Measurements from ENCODE around the gene UGDH.
"Not testable (repeated sequence)": the region's sequence is repeated elsewhere in the genome, so short reads cannot be mapped to it uniquely, and the experiment has no call there.

The UGDH gene

DNA sequence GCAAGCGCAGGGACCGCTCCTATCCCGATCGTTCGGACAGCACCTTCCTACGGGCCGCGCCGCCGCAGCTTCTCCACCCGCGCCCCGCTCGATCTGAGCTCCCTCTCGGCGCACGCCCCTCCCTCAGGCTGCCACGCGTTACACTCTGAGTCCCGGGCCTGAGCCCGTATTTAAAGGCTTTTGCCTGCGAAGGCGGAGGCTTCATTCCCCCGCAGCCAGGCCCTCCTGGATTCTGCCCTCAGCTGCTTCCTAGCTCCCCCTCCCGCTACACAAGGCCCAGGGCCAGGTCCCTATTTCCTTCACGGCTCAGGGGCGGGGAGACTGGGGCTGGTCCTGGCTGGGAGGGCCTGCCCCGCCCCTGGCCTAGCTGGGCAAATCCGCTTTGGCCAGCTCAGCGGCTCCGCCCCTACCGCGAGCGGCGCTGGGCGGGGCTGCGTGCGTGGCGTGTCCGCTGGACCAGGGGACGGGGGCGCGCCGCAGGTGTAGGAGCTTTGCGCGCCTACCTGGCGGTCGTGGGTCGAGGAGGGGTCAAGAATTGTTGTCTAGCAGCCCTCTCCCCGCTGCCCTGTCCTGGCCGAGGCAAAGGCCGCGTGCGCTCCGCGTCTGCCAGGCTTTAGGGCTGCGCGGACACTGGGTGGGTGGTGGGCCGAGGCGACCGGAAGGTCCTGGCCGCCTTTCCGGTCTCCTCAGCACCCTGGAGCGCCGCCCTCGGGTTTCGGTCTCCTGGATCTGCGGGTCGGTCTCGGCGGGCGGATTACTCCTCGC is at the start of gene UGDH:
TSS of gene UGDH (minus strand) at position 144 of the 765 bp plus-strand sequence. CDS start 5,927 bp downstream, outside the sequence.
- DNase-seq (ENCODE audit: low spot score): peak; percentile 99

DNA sequence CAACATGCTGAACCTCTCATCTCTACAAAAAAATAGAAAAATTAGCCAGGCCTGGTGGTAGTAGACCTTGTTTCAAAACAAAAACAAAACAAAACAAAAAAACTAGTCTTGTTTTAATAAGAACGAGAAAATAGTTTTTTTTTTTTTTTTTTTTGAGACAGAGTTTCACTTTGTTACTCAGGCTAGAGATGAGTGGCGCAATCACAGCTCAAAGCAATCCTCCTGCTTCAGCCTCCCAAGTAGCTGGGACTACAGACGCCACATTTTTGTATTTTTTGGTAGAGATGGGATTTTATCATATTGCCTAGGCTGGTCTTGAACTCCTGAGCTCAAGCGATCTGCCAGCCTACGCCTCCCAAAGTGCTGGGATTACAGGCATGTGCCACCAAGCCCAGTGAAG is 47.7 kb upstream of the UGDH start:
- no peak for DNase-seq (ENCODE audit: low spot score)

DNA sequence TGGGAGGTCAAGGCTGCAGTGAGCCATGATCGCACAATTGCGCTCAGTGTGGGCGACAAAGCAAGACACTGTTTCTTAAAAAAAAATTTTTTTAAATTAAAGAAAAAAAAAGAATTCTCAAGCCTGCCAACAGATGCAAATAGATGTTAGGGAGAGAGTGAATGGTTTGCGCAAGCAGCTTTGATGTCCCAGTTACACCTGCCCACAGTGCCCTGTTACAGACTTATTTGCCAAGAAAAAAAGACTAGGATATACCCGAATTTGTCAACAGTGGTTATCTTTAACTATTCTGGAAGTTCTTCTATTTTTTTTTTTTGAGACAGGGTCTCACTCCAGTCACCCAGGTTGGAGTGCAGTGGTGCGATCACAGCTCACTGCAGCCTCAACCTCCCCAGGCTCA is 44.3 kb upstream of the UGDH start:
- no peak for DNase-seq (ENCODE audit: low spot score)

DNA sequence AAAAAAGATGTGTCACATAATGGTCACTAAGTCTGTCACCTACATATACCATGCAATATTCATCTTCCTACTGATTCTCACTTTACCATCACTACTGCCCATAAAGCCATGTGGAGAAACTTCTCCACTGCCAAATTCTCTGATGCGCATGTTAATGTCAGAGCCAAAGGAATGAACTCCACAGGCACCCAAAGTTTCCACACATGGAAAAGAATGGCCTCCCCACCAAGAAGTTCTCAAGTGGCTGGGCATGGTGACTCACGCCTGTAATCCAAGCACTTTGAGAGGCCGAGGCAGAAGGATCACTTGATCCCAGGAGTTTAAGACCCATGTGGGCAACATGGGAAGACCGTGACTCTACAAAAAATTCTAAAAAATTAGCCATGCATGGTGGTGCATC is 43.8 kb upstream of the UGDH start:
- no peak for DNase-seq (ENCODE audit: low spot score)

DNA sequence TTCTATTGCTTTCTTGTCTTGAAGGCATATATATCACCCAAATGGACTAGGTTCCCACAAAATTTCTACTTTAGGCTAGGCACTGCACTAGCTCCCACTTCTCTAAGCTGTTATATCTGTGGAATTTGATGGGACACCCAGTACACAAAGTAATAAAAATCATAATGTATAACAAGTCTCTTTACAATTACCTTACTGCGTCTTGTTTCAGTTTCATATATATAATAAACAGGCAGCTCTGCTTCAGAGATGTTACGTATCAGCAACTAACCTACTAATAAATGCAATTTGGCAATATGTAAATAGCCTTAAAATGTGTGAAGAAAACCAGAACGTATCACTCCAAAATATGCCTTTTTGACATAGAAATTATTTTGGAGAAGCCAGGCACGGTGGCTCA is 42.0 kb upstream of the UGDH start:
- no peak for DNase-seq (ENCODE audit: low spot score)

DNA sequence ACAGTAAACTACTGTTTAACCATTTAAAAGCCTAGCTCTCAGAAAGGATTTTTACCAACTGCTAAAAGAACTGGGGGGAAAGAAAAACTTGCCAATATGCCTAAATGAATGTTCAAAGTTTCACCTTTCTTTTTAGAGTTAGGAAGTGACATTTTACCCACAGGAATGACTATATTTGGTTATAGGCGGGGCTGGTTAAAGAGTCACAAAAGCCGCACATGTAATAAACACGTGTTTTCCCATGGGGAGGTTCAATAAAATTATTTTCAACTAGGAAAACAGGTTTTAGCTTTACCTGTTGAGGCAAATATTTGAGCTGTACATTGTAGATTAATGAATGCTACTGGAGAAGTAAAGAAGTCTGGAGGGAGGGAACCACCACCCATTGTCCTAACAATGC is 41.6 kb upstream of the UGDH start:
- DNase-seq (ENCODE audit: low spot score): peak; percentile 66

DNA sequence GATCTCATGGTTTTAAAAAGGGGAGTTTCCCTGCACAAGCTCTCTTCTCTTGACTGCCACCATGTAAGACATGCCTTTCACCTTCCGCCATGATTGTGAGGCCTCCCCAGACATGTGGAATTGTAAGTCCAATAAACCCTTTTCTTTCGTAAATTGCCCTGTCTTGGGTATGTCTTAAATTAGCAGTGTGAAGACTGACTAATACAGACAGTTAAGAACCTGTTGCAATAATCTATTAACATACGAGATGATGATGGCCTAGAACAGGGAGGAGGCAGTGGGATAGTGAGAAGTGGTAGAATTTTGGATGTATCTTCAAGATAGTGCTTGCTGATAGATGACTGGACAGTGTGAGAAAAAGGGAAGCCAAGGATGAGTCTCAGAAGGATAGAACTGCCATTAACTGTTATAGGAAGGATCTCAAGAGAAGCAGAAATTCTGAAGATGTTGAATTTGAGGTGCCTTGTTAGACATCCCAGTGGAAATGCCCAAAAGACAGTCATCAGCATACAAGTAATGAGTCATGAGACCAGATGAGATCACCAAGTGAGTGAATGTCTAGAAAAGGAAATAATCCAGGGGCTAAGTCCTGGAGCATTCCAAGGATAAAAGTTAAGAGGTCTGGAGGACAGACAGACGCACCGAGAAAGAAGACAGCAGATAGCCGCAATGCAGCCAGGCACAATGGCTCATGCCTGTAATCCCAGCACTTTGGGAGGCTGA is 38.8 kb upstream of the UGDH start:
- DNase-seq (ENCODE audit: low spot score): no peak

DNA sequence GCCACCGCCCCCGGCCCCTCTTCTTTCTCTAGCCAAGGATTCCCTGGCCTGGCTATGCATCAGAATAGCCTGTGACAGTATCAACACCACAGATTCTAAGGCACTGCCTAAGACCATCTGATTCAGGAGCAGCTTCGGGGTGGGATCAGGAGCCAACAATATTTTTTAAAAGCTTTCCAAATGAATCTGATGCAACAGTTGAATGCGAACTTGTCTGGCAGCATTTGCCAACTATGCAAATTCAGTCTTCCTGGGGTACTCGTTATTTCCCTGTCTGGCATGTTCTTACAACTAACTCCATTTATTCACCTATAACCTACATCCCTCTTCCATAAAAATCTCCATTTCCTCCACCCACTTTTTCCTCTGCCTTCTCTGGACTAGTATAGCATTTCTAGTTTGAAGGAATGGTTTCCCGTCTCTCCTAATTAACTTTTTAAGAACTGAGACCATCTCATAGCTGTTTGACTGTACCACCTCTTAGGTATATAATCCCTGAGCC is 36.2 kb upstream of the UGDH start:
- no peak for DNase-seq (ENCODE audit: low spot score)

DNA sequence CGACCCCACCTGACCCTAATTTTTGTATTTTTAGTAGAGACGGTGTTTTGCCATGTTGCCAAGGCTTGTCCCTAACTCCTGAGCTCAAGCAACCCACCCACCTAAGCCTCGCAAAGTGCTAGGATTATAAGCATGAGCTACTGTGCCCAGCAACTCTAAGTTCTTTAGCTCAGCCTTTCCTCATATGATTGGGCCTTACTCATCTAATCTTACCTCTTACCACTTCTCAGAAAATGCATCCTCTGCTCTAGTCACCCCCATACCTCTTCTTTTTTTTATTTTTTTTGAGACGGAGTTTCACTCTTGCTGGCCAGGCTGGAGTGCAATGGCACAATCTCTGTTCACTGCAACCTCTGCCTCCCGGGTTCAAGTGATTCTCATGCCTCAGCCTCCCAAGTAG is 35.6 kb upstream of the UGDH start:
- no peak for DNase-seq (ENCODE audit: low spot score)

DNA sequence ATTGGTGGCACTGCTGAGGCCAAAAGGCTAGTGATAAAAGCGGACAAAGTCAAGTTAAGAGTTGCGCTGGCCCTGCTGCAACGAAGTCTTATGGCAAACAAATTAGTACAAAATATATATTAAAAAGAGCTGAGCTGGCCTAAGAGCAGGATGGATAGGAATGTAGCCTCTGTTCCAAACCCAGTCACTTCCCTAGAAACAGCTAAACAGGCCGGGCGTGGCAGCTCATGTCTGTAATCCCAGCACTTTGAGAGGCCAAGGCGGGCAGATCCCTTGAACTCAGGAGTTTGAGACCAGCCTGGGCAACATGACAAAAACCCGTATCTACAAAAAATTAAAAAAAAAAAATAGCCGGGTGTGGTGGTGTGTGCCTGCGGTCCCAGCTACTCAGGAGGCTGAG is 32.4 kb upstream of the UGDH start:
- no peak for DNase-seq (ENCODE audit: low spot score)

DNA sequence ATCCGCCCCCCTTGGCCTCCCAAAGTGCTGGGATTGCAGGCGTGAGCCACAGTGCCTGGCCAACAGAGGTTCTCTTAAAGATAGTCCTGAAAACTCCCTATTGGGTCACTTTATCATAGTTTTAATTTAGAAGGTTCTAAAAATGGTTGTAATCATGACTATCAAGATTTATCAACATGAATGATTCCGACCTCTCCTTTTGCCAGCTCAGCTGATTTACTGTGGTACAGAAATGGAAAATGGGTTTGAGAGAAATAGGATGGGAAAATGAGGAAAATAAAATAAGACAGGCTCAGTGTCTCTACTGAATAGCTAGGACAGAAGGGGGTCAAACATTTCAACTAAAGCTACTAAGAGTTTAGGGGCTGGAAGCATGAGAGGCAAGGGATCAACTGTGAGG is 28.2 kb upstream of the UGDH start:
- DNase-seq (ENCODE audit: low spot score): no peak

DNA sequence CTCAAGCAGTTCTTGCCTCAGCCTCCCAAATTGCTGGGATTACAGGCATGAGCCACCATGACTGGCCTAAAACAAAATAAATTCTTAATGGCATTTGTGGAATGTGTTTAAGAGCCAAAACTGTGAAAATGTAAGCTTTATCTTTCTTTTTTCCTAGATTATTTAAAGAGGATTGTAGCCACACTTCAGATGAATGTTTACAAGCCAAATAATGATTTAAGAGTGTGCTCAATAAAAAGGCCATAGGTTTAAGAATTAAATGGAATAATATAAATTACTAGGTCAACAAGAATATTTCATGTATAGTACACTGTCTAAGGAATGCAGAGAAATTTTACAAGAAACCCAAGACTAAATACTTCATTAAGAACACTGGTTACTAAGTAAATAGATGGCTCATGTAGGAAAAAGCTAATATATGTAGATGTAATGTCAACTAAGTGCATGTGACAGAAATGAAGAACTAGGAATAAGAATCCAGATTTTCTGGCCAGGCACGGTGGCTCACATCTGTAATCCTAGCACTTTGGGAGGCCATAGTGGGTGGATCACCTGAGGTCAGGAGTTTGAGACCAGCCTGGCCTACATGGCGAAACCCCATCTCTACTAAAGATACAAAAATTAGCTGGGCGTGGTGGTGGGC is 21.3 kb upstream of the UGDH start:
- DNase-seq (ENCODE audit: low spot score): no peak

DNA sequence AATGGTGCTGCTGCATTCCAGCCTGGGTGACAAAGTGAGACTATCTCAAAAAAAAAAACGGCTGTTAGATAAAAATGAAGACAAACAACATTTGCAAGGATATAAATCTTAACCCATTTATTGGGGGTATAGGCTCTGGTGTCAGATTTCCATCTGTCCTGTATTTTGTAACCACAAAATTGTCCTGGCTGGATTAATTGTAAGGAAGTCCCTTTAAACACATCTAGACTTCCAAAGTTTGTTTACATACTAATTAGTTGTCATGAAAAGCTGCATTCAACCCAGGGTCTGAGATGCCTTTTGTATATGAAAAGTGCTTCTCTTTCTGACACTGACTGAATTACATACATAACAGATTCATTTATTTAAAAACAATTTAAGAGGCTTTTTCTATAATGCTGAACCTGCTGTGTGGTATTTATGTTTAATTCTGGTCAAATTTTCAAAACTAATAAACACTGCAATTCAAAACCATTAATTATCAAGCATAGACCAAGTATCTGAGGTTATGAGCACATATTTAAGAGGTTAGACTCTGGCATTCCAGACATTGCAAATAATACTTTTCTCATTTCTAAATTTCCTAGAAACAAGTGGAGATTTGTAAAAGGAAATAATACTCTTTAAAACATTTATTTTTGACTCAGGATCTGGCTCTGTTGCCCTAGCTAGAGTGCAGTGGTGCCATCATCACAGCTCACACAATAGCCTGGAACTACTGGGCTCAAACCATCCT is 17.5 kb upstream of the UGDH start:
- DNase-seq (ENCODE audit: low spot score): no peak

DNA sequence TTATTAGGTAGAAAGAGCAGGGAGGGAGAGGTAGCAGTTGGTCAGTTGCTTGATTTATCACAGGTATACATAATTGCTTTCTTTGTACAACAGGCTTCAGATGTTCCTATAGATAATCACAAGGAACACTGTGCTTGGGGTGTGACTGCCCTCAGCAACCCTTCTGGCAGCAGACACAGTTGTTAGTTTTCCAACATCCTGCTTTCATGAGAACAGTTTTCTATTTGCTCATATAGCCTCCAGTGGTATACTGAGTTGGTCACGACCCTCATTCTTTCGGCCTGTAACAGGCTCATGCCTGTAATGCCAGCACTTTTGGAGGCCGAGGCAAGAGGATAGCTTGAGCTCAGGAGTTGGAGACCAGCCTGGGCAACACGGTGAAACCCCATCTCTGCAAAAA is 16.8 kb upstream of the UGDH start:
- not testable (repeated sequence) for DNase-seq (ENCODE audit: low spot score)

DNA sequence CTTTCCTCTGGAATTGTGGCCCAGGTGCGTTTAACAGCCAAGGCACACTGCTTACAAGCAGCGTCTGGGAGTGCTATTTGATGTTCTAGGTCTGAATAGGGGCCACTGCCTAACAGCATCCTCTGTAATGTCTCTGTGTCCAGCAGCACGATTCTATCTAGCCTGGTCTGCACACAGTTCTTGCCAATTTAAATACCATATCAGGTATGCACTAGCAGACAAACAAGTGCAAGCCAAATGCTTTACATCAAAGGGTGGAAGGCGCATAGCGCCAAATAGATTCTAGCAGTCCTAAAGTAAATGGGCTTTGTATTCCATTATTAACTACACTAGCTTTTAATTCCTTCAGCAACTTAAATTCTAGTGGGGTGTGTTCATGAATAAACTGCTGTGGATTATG is 15.8 kb upstream of the UGDH start:
- DNase-seq (ENCODE audit: low spot score): no peak

DNA sequence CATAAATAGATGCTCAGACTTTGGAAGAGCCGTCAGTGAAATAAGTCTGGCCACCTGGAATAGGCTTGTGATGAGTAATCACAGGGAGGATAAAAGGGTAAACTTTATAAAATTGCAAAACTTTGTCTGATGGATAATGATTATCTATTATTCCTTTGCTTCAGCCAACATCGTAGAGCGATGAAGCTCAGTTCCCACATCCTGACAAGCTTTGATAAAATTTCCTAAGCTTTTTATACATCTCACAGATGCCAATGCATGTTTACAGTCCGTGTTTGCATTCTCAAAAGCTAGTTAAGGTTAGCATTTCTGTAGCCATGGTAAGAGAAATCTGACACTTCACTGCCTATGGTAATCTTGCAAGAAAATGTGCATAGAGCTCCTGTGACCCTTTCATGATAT is 15.4 kb upstream of the UGDH start:
- no peak for DNase-seq (ENCODE audit: low spot score)

DNA sequence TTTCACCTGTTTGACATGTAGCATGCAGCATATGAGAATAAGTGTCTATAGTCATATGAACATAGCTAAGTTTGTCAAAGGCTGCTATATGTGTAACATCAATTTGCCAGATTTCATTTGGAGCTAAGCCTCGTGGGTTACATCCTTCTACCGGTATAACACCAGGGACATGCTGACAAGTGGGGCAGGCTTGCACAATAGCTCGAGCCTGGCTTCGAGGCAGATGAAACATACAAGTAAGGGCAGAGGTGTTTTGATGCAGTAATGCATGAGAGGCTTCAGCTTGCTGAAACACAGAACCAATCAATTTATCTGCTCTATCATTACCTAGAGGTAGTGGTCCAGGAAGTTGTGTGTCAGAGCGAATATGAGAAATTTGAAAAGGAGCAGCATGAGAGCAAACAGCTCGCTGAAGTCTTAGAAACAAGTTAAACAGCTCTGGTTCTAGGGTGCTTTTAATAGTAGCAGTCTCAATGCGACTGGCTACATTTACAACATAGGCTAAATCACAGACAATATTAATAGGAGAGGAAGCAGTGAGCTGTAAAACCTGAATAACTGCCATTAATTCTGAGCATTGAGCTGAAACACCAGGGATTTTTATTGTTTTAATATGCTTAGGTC is 14.9 kb upstream of the UGDH start:
- DNase-seq (ENCODE audit: low spot score): no peak

DNA sequence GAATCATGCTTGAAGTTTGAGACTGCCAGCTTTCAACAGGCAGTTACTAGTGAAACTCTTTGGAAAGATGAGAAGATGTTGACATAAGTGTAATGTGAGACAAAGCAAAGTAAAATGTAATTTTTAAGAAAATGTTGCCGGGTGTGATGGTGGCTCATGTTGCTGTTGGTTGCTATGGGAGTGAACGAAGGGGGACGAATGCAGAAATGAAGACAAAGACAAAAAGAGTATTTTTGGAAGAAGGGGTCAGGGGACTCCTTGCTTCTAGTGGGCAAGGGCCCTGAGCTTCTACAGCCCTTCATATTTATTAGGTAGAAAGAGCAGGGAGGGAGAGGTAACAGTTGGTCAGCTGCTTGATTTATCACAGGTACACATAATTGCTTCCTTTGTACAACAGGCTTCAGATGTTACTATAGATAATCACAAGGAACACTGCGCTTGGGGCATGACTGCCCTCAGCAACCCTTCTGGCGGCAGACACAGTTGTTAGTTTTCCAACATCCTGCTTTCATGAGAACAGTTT is 11.9 kb upstream of the UGDH start:
- no peak for DNase-seq (ENCODE audit: low spot score)

DNA sequence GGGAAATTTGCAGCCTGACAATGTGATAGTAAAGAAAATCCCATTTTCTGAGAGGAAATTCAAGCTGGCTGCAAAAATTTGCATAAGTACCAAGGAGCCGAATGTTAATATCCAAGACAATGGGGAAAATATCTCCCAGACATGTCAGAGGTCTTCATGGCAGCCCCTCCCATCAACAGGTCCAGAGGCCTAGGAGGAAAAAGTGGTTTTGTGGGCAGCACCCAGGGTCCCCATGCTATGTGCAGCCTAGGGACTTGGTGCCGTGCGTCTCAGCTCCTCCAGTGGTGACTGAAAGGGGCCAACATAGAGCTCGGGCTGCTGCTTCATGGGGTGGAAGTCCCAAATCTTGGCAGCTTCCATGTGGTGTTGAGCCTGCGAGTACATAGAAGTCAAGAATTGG is 6.3 kb upstream of the UGDH start:
- DNase-seq (ENCODE audit: low spot score): no peak

DNA sequence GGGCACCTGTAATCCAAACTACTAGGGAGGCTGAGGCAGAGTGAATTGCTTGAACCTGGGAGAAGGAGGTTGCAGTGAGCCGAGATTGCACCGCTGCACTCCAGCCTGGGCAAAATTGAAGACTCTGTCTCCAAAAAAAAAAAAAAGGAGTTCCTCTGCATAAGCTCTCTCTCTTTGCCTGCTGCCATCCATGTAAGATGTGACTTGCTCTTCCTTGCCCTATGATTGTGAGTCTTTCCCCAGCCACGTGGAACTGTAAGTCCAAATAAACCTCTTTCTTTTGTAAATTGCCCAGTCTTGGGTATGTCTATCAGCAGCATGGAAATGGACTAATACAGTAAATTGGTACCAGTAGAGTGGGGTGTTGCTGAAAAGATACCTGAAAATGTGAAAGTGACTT is 5.0 kb upstream of the UGDH start:
- DNase-seq (ENCODE audit: low spot score): not testable (repeated sequence)

DNA sequence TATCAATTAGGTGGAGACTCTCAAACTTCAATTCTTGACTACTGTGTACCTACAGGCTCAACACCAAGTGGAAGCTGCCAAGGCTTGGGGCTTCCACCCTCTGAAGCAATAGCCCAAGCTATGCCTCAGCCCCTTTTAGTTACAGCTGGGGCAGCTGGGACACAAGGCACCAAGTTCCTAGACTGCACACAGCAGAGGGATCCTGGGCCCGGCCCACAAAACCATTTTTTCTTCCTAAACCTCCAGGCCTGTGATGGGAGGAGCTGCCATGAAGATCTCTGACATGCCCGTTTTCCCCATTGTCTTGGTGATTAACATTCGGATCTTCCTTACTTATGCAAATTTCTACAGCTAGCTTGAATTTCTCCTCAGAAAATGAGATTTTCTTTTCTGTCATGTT is 3.4 kb upstream of the UGDH start:
- no peak for DNase-seq (ENCODE audit: low spot score)

DNA sequence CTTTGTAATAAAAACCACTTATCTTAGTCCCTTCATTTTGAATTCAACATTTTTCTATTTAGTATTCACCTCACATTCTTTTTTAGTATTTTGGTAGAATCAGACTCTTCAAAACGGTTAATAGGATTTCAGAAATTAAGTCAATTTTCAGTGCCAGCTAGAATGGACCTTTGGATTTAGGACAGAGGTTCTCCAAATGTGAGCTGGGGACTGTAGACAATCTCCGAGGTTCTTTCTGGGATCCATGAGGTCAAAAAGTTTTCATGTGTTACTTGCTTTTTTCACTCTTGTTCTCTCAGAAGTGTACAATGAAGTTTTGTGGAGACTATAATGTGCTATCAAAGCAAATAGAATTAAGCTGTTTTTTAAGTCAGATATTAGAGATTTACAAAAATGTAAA is 2.3 kb upstream of the UGDH start:
- no peak for DNase-seq (ENCODE audit: low spot score)
